GM12878 (cell line): ENCODE measurements around the gene SERPINA4. TPM values are rescaled to one million over a fixed set of nuclear protein-coding genes. Genes with fewer than 3 reads are reported as not detected.

Source experiments
- CREM ChIP-seq: IDR thresholded peaks from 2 replicates; pipeline ENCODE4 v1.6.1; 2014; ENCODE audit warnings: antibody characterized with exemption, low read depth
- GATAD2B ChIP-seq: fragments of 450-650 bp; conservative IDR thresholded peaks from 2 replicates; pipeline ENCODE4 v1.6.1; 2017; ENCODE audit warnings: low read depth, mild to moderate bottlenecking, moderate library complexity
- POLR2AphosphoS2 ChIP-seq: IDR thresholded peaks from 2 replicates; pipeline ENCODE4 v1.6.1; 2011; ENCODE audit warnings: low read depth, mild to moderate bottlenecking, low read length, improper control_type of control experiment, moderate library complexity
- POU2F2 ChIP-seq: IDR thresholded peaks from 3 replicates; pipeline ENCODE4 v1.6.1; 2011; ENCODE audit warnings: low read depth, mild to moderate bottlenecking, low read length, borderline replicate concordance
- polyA plus RNA-seq, 11 experiments: library from polyadenylated mRNA; depleted of rRNA in 4 of 11; unstranded in 6 of 11; stranded (reverse) in 5 of 11; fragments of >200 nt; fragmentation: Nextera tagmentation in 4 of 11; fragmentation: Illumina TruSeq in 1 of 11; extraction: Ambion mirVana in 4 of 11; extraction: Trizol in 1 of 11; gene quantifications; 1 replicate in 1 of 11; 2 replicates in 10 of 11; pipeline versions ENCODE4 v1.2.1 to v1.2.3, GENCODE V29; 2011 to 2016; ENCODE audit warnings: inconsistent platforms in 2 of 11, missing spikeins in 2 of 11, low read depth in 1 of 11
- total RNA-seq, 4 experiments: library from RNA; depleted of rRNA in 3 of 4; stranded (reverse); fragments of >200 nt in 3 of 4; fragmentation: Illumina TruSeq in 1 of 4; extraction: Trizol in 1 of 4; gene quantifications; 2 replicates each; pipeline versions ENCODE4 v1.2.1 to v1.2.3, GENCODE V29; 2013 to 2021
- TF ChIP-seq, protein P1 (sequence below): fragments of 450-650 bp; formaldehyde crosslinking; IDR thresholded peaks from 2 replicates; pipeline ENCODE4 v1.4.0; 2020; ENCODE audit warnings: mild to moderate bottlenecking, moderate library complexity
- TF ChIP-seq, protein P2 (sequence below): fragments of 450-650 bp; IDR thresholded peaks from 2 replicates; pipeline ENCODE4 v1.6.1; 2014; ENCODE audit warnings: mild to moderate bottlenecking

Gene SERPINA4
- total and polyA plus RNA-seq, 10 of the 15 experiments (the other 5 are each of a cell fraction or from before 2014, with no cell fraction given), result 0.13 TPM; not detected in 9

DNA sequence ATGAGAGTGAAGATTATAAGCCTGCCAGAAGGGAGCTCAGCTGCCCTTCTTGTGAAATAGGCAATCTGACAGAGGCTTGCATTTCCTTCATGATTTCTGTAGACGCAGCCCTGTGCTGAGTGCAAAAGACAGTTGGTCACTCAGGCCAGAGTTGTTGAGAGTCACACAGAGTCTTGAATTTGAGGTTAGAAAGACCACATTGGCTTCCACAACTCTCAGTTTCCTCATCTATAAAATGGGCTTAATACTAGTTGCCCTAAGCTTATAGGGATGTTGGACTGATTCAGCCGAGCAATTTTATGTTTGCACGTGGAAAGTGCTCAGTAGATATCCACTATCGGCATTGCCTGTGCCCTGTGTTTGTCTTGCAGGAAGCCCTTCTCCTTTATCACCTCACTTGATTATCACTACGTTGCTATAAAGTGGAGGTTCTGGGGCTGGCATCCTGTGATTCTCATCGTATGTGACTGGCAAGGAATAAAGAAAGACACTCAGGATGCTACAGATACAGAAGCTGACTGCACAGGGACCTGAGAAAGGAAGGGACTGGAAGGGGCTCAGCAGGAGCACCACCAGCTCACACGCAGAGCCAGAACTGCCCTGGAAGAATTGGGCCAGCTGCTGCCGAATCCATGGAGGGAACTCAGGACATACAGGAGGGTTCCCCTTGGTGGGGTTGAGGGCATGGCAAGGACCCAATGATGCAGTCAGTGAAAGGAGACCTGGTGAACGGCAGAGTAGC lies 19.8 kb upstream of the SERPINA4 start (continued):
- TF ChIP-seq, protein P1, sequence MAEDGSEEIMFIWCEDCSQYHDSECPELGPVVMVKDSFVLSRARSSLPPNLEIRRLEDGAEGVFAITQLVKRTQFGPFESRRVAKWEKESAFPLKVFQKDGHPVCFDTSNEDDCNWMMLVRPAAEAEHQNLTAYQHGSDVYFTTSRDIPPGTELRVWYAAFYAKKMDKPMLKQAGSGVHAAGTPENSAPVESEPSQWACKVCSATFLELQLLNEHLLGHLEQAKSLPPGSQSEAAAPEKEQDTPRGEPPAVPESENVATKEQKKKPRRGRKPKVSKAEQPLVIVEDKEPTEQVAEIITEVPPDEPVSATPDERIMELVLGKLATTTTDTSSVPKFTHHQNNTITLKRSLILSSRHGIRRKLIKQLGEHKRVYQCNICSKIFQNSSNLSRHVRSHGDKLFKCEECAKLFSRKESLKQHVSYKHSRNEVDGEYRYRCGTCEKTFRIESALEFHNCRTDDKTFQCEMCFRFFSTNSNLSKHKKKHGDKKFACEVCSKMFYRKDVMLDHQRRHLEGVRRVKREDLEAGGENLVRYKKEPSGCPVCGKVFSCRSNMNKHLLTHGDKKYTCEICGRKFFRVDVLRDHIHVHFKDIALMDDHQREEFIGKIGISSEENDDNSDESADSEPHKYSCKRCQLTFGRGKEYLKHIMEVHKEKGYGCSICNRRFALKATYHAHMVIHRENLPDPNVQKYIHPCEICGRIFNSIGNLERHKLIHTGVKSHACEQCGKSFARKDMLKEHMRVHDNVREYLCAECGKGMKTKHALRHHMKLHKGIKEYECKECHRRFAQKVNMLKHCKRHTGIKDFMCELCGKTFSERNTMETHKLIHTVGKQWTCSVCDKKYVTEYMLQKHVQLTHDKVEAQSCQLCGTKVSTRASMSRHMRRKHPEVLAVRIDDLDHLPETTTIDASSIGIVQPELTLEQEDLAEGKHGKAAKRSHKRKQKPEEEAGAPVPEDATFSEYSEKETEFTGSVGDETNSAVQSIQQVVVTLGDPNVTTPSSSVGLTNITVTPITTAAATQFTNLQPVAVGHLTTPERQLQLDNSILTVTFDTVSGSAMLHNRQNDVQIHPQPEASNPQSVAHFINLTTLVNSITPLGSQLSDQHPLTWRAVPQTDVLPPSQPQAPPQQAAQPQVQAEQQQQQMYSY (CRISPR knock-in tag), result no peak
- TF ChIP-seq GATAD2B (no peak), POLR2AphosphoS2 (no peak), POU2F2 (no peak), CREM (no peak)
- TF ChIP-seq, protein P2, sequence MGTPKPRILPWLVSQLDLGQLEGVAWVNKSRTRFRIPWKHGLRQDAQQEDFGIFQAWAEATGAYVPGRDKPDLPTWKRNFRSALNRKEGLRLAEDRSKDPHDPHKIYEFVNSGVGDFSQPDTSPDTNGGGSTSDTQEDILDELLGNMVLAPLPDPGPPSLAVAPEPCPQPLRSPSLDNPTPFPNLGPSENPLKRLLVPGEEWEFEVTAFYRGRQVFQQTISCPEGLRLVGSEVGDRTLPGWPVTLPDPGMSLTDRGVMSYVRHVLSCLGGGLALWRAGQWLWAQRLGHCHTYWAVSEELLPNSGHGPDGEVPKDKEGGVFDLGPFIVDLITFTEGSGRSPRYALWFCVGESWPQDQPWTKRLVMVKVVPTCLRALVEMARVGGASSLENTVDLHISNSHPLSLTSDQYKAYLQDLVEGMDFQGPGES, result no peak
